Prostate gland (tissue), 2 donors: ENCODE measurements around the gene PCDH9.

Experiments
- CTCF ChIP-seq, 4 experiments: fragments of 200-600 bp in 2 of 4; fragments of 450-650 bp in 2 of 4; sonication (generic) in 2 of 4; IDR thresholded peaks; 1 replicate in 3 of 4; 2 replicates in 1 of 4; pipeline ENCODE4 v1.5.1; 2016 to 2019; ENCODE audit warnings: antibody characterized with exemption in 4 of 4, mild to moderate bottlenecking in 2 of 4, moderate library complexity in 2 of 4
- POLR2A ChIP-seq: fragments of 450-650 bp; IDR thresholded peaks from one replicate; pipeline ENCODE4 v1.6.1; 2016; ENCODE audit warnings: antibody characterized with exemption, mild to moderate bottlenecking
- POLR2AphosphoS5 ChIP-seq: sonication (generic); formaldehyde crosslinking; IDR thresholded peaks from one replicate; pipeline ENCODE4 v1.6.1; 2017; ENCODE audit warnings: antibody characterized with exemption

GRCh38 chr13:66301006-66301405 lies 929.1 kb downstream of the PCDH9 start:
- TF ChIP-seq CTCF (IDR thresholded peaks at IDR 0.05) (no peak), POLR2AphosphoS5 (no peak), POLR2A (no peak)
